ENCODE measurements around the gene ZC3HAV1L. TPM values are rescaled to one million over a fixed set of nuclear protein-coding genes. Genes with fewer than 3 reads are reported as not detected.
"Not testable (repeated sequence)": the region's sequence is repeated elsewhere in the genome, so short reads cannot be mapped to it uniquely, and the experiment has no call there.

ZC3HAV1L gene
- total RNA-seq, 1 donor from 2014 or later: 5.8 TPM

- H3K36me3 Mint-ChIP-seq (ENCODE audit: unreplicated experiment): no peaks in the 10 kb centered on the region
Observed at GRCh38 chr7:139032473-139032872, 3.4 kb downstream of the ZC3HAV1L start.

GRCh38 chr7:139029353-139029752 lies 6.5 kb downstream of the ZC3HAV1L start:
- Mint-ChIP-seq H3K36me3 (ENCODE audit: unreplicated experiment) (no peaks in the 10 kb centered on the region), H3K4me3 (ENCODE audit: unreplicated experiment) (no peak overlapping the region)

More at GRCh38 chr7:139032473-139032872, 3.4 kb downstream of the ZC3HAV1L start:
- peaks cover 2% of the 10 kb centered on the region for H3K9me3 Mint-ChIP-seq (ENCODE audit: unreplicated experiment)
- no peak for TF ChIP-seq CTCF (IDR thresholded peaks at IDR 0.05; ENCODE audit: partially characterized antibody, unreplicated experiment)
- DNase-seq: no peak
- H3K4me3 Mint-ChIP-seq (ENCODE audit: unreplicated experiment): no peak overlapping the region
- H3K27me3 Mint-ChIP-seq (ENCODE audit: unreplicated experiment): peaks cover 6% of the 10 kb centered on the region
- H3K4me1 Mint-ChIP-seq (ENCODE audit: low read depth, unreplicated experiment): no peaks in the 10 kb centered on the region
- H3K27ac Mint-ChIP-seq (ENCODE audit: unreplicated experiment): no peak overlapping the region

GRCh38 chr7:139026551-139026950 lies 9.3 kb downstream of the ZC3HAV1L start:
- no peak for TF ChIP-seq CTCF (IDR thresholded peaks at IDR 0.05; ENCODE audit: partially characterized antibody, unreplicated experiment)
- no peak overlapping the region for H3K4me3 Mint-ChIP-seq (ENCODE audit: unreplicated experiment)
- H3K9me3 Mint-ChIP-seq (ENCODE audit: unreplicated experiment): no peaks in the 10 kb centered on the region
- no peaks in the 10 kb centered on the region for H3K4me1 Mint-ChIP-seq (ENCODE audit: low read depth, unreplicated experiment)
- no peak for DNase-seq
- H3K27me3 Mint-ChIP-seq (ENCODE audit: unreplicated experiment): no peaks in the 10 kb centered on the region
- no peaks in the 10 kb centered on the region for H3K36me3 Mint-ChIP-seq (ENCODE audit: unreplicated experiment)
- H3K27ac Mint-ChIP-seq (ENCODE audit: unreplicated experiment): no peak overlapping the region

More at GRCh38 chr7:139029353-139029752, 6.5 kb downstream of the ZC3HAV1L start:
- H3K27ac Mint-ChIP-seq (ENCODE audit: unreplicated experiment): no peak overlapping the region
- H3K9me3 Mint-ChIP-seq (ENCODE audit: unreplicated experiment): no peaks in the 10 kb centered on the region
- no peak for DNase-seq
- no peak for TF ChIP-seq CTCF (IDR thresholded peaks at IDR 0.05; ENCODE audit: partially characterized antibody, unreplicated experiment)
- no peaks in the 10 kb centered on the region for H3K4me1 Mint-ChIP-seq (ENCODE audit: low read depth, unreplicated experiment)
- no peaks in the 10 kb centered on the region for H3K27me3 Mint-ChIP-seq (ENCODE audit: unreplicated experiment)

GRCh38 chr7:139025861-139026260 lies 10.0 kb downstream of the ZC3HAV1L start:
- H3K27me3 Mint-ChIP-seq (ENCODE audit: unreplicated experiment); DNase-seq; H3K4me3 Mint-ChIP-seq (ENCODE audit: unreplicated experiment); H3K36me3 Mint-ChIP-seq (ENCODE audit: unreplicated experiment); H3K27ac Mint-ChIP-seq (ENCODE audit: unreplicated experiment); H3K4me1 Mint-ChIP-seq (ENCODE audit: low read depth, unreplicated experiment); H3K9me3 Mint-ChIP-seq (ENCODE audit: unreplicated experiment): not testable (repeated sequence)

- no peak overlapping the region for H3K27ac Mint-ChIP-seq (ENCODE audit: unreplicated experiment)
- DNase-seq: no peak
- H3K36me3 Mint-ChIP-seq (ENCODE audit: unreplicated experiment): no peaks in the 10 kb centered on the region
- H3K4me1 Mint-ChIP-seq (ENCODE audit: low read depth, unreplicated experiment): no peaks in the 10 kb centered on the region
- no peaks in the 10 kb centered on the region for H3K27me3 Mint-ChIP-seq (ENCODE audit: unreplicated experiment)
- no peaks in the 10 kb centered on the region for H3K9me3 Mint-ChIP-seq (ENCODE audit: unreplicated experiment)
- H3K4me3 Mint-ChIP-seq (ENCODE audit: unreplicated experiment): no peak overlapping the region
- no peak for TF ChIP-seq CTCF (IDR thresholded peaks at IDR 0.05; ENCODE audit: partially characterized antibody, unreplicated experiment)
Observed at GRCh38 chr7:139023076-139023475, 12.8 kb downstream of the ZC3HAV1L start.

GRCh38 chr7:139022286-139022685 lies 13.6 kb downstream of the ZC3HAV1L start:
- H3K36me3 Mint-ChIP-seq (ENCODE audit: unreplicated experiment): no peaks in the 10 kb centered on the region
- H3K27ac Mint-ChIP-seq (ENCODE audit: unreplicated experiment): no peak overlapping the region
- no peaks in the 10 kb centered on the region for H3K9me3 Mint-ChIP-seq (ENCODE audit: unreplicated experiment)
- H3K4me1 Mint-ChIP-seq (ENCODE audit: low read depth, unreplicated experiment): no peaks in the 10 kb centered on the region
- H3K4me3 Mint-ChIP-seq (ENCODE audit: unreplicated experiment): no peak overlapping the region
- H3K27me3 Mint-ChIP-seq (ENCODE audit: unreplicated experiment): no peaks in the 10 kb centered on the region
- TF ChIP-seq CTCF (IDR thresholded peaks at IDR 0.05; ENCODE audit: partially characterized antibody, unreplicated experiment): no peak
- DNase-seq: no peak

Data from glutamatergic neuron (in vitro differentiated cells).